ENCODE results near the gene RETSAT.
"Not testable (repeated sequence)": the region's sequence is repeated elsewhere in the genome, so short reads cannot be mapped to it uniquely, and the experiment has no call there.

The RETSAT gene

DNA sequence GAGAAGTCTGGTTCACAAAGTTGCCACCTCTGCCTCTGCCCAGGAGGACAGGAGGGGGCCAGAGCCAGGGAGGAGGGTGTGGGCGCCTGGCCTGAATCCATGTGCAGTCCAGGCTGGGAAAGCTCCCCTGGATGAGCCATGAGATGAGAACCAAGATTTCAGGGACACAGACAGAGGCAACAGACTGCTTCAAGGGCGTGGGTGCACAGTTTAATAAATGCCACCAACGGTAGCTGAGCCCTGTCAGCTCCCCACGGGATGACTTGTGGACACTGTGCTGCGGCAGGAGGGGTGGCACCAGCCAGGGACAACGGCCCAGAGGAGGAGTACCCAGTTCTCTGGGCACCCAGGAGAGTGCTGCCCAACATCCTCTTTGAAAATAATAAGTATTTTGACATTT, 40.6 kb upstream of the RETSAT start:
- Histone ChIP-seq H3K4me1 (ENCODE audit: control insufficient read depth in 1 of 2, insufficient read depth in 2 of 2, low read length in 2 of 2) (peaks cover 0 to 19% of the 10 kb centered on the region in 2 donors), H3K27ac (ENCODE audit: low read length) (no peak overlapping the region), H3K27me3 (ENCODE audit: low read depth, low read length) (no peaks in the 10 kb centered on the region)

DNA sequence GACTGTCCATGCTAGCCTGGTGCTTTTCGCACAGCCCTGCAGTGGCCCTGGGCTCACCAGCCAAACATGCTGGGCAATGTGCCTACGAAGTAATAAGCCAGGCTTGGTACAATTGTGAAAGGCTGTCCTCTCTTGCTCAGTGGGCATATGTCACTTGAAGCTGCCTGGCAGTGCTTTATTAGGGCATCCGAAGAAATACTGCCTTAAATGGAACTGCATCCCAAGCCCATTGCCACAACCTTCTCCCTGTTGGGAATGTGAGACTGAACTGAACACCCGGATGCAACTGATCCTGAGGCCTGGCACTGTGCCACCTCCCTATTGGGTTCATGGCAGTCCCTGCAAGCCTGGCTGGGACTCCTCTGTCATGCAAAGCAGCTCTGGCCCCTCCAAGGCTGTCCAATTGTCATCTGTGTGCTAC, 39.9 kb upstream of the RETSAT start:
- Histone ChIP-seq H3K27me3 (ENCODE audit: low read depth, low read length) (no peaks in the 10 kb centered on the region), H3K9me3 (ENCODE audit: control insufficient read depth in 1 of 2, low read length in 2 of 2) (no peaks in the 10 kb centered on the region), H3K27ac (ENCODE audit: low read length) (no peak overlapping the region), H3K4me1 (ENCODE audit: control insufficient read depth in 1 of 2, insufficient read depth in 2 of 2, low read length in 2 of 2) (peaks cover 0 to 19% of the 10 kb centered on the region in 2 donors), H3K4me3 (ENCODE audit: low read depth in 1 of 2, low read length in 2 of 2) (no peak overlapping the region), H3K36me3 (ENCODE audit: control insufficient read depth in 1 of 2, insufficient read depth in 2 of 2, low read length in 2 of 2) (peaks cover 10 to 25% of the 10 kb centered on the region in 2 donors)

More for the DNA sequence above, 40.6 kb upstream of the RETSAT start:
- H3K36me3 ChIP-seq (ENCODE audit: control insufficient read depth in 1 of 2, insufficient read depth in 2 of 2, low read length in 2 of 2): peaks cover 6 to 18% of the 10 kb centered on the region in 2 donors
- no peak overlapping the region for H3K4me3 ChIP-seq (ENCODE audit: low read depth in 1 of 2, low read length in 2 of 2)
- H3K9me3 ChIP-seq (ENCODE audit: control insufficient read depth in 1 of 2, low read length in 2 of 2): no peaks in the 10 kb centered on the region

DNA sequence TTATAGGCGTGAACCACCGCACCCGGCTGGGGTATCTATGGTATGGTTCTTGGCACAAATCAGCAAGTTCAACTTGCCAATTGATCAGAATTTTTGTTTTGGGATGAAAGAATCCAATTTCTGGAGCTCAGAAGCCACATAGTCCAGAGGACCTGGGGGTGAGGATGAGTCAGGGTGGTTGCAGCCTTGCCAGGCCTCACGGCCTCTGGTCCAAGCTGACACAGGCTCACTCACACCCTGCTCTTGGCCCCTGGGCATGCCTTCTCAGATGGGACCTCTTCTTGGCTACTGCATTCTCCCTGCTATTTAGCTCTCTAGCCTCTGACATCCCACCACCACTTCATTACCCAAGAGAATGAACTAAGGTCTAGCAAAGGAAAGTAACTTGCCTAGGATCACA, 39.5 kb upstream of the RETSAT start:
- Histone ChIP-seq H3K9me3 (ENCODE audit: control insufficient read depth in 1 of 2, low read length in 2 of 2) (no peaks in the 10 kb centered on the region), H3K27ac (ENCODE audit: low read length) (no peak overlapping the region), H3K4me3 (ENCODE audit: low read depth in 1 of 2, low read length in 2 of 2) (no peak overlapping the region), H3K4me1 (ENCODE audit: control insufficient read depth in 1 of 2, insufficient read depth in 2 of 2, low read length in 2 of 2) (peaks cover 0 to 19% of the 10 kb centered on the region in 2 donors), H3K36me3 (ENCODE audit: control insufficient read depth in 1 of 2, insufficient read depth in 2 of 2, low read length in 2 of 2) (peaks cover 12 to 29% of the 10 kb centered on the region in 2 donors), H3K27me3 (ENCODE audit: low read depth, low read length) (no peaks in the 10 kb centered on the region)

DNA sequence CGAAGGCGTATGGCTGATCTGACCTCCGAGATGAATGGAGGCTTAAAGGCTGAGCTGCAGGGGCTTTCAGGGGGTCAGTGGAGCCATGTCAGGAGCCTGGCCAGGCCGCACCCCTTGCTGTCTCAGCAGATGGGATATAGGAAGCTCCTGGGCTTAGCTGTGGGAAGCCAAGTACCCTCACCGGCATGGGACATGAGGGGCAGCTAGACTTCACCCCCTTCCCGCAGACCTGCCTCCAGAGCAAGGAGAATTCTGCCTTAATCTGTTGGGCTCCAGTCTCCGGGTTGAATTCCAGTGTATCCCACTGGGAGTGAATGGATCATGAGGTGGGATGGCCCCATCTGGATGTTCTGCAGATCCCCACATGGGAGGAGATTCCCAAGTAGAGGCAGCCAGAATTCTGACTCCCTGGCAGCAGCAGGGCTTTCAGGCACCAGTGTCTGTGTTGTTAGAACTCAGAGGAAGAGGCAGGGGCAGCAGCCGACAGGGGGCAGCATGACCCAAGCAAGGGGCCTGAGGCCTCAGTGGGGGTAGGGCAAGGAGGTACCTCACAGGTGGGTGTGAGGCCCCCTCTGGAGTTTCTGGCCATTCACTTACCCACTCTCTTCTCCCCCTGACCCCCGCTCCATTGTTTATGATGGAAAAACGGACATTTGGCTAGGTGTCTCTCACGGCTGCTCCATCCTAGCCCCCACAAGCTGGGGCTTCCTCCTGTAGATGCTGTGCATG, 36.8 kb upstream of the RETSAT start:
- no peaks in the 10 kb centered on the region for H3K9me3 ChIP-seq (ENCODE audit: control insufficient read depth in 1 of 2, low read length in 2 of 2)
- H3K27me3 ChIP-seq (ENCODE audit: low read depth, low read length): no peaks in the 10 kb centered on the region
- H3K27ac ChIP-seq (ENCODE audit: low read length): no peak overlapping the region
- H3K4me3 ChIP-seq (ENCODE audit: low read depth in 1 of 2, low read length in 2 of 2): no peak overlapping the region
- peaks cover 21 to 54% of the 10 kb centered on the region in 2 donors for H3K36me3 ChIP-seq (ENCODE audit: control insufficient read depth in 1 of 2, insufficient read depth in 2 of 2, low read length in 2 of 2)
- peaks cover 0 to 8% of the 10 kb centered on the region in 2 donors for H3K4me1 ChIP-seq (ENCODE audit: control insufficient read depth in 1 of 2, insufficient read depth in 2 of 2, low read length in 2 of 2)

DNA sequence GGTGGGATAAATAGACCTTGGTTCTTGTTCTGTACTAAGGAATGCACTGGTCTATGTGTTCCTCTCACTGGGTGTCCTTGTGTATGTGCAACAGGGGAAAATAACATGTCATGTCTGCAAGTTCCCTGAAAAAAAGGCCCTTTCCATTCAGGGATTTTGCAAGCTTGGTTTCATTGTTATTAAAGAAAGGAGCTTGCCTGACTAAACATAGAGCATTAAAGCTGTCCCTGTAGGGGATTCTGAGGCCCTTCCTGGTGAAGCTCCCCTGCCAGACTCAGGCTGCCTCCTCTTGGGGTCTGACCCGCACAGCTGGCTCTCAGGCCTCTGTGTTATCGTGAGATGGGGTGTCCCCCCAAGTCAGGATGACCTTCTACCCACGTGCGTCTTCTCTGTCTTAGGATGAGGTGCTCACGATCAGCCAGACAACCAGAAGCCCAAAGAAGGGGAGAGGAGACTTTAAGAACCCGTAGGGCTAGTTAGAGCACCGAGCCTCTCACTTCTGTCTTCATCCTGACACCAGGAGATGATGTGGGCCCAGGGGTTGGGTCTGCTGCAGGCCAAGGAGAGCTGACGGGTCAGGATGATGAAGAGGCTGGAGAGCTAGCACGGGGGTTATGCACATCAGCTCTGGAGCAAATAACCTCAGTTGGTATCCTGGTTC, 34.7 kb upstream of the RETSAT start:
- H3K9me3 ChIP-seq (ENCODE audit: control insufficient read depth in 1 of 2, low read length in 2 of 2): no peaks in the 10 kb centered on the region
- H3K4me3 ChIP-seq (ENCODE audit: low read depth in 1 of 2, low read length in 2 of 2): no peak overlapping the region
- H3K27me3 ChIP-seq (ENCODE audit: low read depth, low read length): no peaks in the 10 kb centered on the region
- peaks cover 28 to 59% of the 10 kb centered on the region in 2 donors for H3K36me3 ChIP-seq (ENCODE audit: control insufficient read depth in 1 of 2, insufficient read depth in 2 of 2, low read length in 2 of 2)
- peaks cover 0 to under 1% of the 10 kb centered on the region in 2 donors for H3K4me1 ChIP-seq (ENCODE audit: control insufficient read depth in 1 of 2, insufficient read depth in 2 of 2, low read length in 2 of 2)
- H3K27ac ChIP-seq (ENCODE audit: low read length): no peak overlapping the region

DNA sequence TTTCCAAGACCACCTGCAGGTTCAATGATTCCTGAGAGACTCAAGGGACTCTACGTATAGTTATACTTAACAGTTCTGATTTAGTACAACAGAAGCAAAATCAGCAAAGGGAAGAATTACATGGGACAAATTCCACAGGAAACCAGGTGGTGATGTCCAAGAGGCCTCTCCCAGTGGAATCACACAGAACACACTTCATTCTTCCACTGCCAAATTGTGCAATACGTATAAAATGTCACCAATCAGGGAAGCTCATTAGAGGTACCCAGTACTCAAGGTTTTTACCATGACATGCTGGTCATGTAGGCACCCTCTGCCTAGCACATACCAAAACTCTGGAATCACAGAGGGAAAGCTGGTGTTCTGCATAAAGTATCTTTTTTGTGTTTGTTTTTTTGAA, 33.4 kb upstream of the RETSAT start:
- Histone ChIP-seq H3K4me1 (ENCODE audit: control insufficient read depth in 1 of 2, insufficient read depth in 2 of 2, low read length in 2 of 2) (no peaks in the 10 kb centered on the region), H3K27ac (ENCODE audit: low read length) (no peak overlapping the region), H3K36me3 (ENCODE audit: control insufficient read depth in 1 of 2, insufficient read depth in 2 of 2, low read length in 2 of 2) (peaks cover 28 to 65% of the 10 kb centered on the region in 2 donors), H3K27me3 (ENCODE audit: low read depth, low read length) (no peaks in the 10 kb centered on the region), H3K4me3 (ENCODE audit: low read depth in 1 of 2, low read length in 2 of 2) (no peak overlapping the region), H3K9me3 (ENCODE audit: control insufficient read depth in 1 of 2, low read length in 2 of 2) (no peaks in the 10 kb centered on the region)

DNA sequence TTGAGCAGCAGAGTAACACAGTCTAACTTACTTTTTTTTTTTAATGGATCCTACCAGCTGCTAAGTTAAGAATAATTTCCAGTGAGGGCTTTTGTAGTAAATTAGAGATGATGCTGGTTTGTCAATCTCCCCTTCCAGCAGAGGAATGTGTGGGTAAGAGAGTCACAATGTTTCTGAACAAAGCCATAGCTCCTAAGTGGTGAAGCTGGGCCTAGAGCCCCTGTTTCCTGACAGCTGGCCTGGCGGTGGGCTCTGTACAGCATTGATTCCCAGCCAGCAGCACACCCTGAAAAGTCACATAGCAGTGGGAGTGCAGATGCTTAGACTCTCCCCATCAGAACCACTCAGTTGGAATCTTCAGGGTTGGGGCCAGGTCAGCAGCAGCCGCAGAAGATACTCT, 31.4 kb upstream of the RETSAT start:
- Histone ChIP-seq H3K4me1 (ENCODE audit: control insufficient read depth in 1 of 2, insufficient read depth in 2 of 2, low read length in 2 of 2) (no peaks in the 10 kb centered on the region), H3K36me3 (ENCODE audit: control insufficient read depth in 1 of 2, insufficient read depth in 2 of 2, low read length in 2 of 2) (peaks cover 28 to 60% of the 10 kb centered on the region in 2 donors), H3K27ac (ENCODE audit: low read length) (no peak overlapping the region), H3K27me3 (ENCODE audit: low read depth, low read length) (no peaks in the 10 kb centered on the region), H3K9me3 (ENCODE audit: control insufficient read depth in 1 of 2, low read length in 2 of 2) (no peaks in the 10 kb centered on the region), H3K4me3 (ENCODE audit: low read depth in 1 of 2, low read length in 2 of 2) (no peak overlapping the region)

DNA sequence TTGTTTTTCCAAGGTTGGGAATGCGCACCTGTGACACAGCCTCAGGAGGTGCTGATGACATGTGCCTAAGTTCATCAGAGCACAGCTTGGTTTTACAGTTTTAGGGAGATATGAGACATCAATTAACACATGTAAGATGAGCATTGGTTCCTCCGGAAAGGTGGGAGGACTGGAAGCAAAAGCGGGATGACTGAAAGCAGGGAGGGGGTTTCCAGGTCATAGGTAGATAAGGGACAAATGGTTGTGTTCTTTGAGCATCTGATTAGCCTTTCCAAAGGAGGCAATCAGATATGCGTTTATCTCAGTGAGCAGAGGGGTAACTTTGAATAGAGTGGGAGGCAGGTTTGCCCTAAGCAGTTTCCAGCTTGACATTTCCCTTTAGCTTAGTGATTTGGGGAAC, 29.5 kb upstream of the RETSAT start:
- Histone ChIP-seq H3K36me3 (ENCODE audit: control insufficient read depth in 1 of 2, insufficient read depth in 2 of 2, low read length in 2 of 2) (peaks cover 17 to 54% of the 10 kb centered on the region in 2 donors), H3K27ac (ENCODE audit: low read length) (no peak overlapping the region), H3K27me3 (ENCODE audit: low read depth, low read length) (no peaks in the 10 kb centered on the region), H3K4me1 (ENCODE audit: control insufficient read depth in 1 of 2, insufficient read depth in 2 of 2, low read length in 2 of 2) (no peaks in the 10 kb centered on the region), H3K4me3 (ENCODE audit: low read depth in 1 of 2, low read length in 2 of 2) (no peak overlapping the region), H3K9me3 (ENCODE audit: control insufficient read depth in 1 of 2, low read length in 2 of 2) (no peaks in the 10 kb centered on the region)

DNA sequence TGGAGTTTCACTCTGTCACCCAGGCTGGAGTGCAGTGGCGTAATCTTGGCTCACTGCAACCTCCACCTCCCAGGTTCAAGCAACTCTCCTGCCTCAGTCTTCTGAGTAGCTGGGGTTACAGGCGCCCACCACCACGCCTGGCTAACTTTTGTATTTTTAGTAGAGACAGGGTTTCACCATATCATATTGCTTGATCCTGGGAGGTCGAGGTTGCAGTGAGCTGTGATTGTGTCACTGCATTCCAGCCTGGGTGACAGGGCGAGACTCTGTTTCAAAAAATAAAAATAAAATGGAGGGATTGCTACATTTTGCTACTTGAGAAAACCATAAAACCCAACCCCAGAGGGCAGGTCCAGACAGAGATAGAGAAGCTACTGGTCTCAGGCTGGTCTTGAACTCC, 28.8 kb upstream of the RETSAT start:
- not testable (repeated sequence) for H3K4me3 ChIP-seq (ENCODE audit: low read depth in 1 of 2, low read length in 2 of 2); H3K27ac ChIP-seq (ENCODE audit: low read length); H3K27me3 ChIP-seq (ENCODE audit: low read depth, low read length); H3K4me1 ChIP-seq (ENCODE audit: control insufficient read depth in 1 of 2, insufficient read depth in 2 of 2, low read length in 2 of 2); H3K9me3 ChIP-seq (ENCODE audit: control insufficient read depth in 1 of 2, low read length in 2 of 2)
- peaks cover 10 to 51% of the 10 kb centered on the region in 2 donors for H3K36me3 ChIP-seq (ENCODE audit: control insufficient read depth in 1 of 2, insufficient read depth in 2 of 2, low read length in 2 of 2)

DNA sequence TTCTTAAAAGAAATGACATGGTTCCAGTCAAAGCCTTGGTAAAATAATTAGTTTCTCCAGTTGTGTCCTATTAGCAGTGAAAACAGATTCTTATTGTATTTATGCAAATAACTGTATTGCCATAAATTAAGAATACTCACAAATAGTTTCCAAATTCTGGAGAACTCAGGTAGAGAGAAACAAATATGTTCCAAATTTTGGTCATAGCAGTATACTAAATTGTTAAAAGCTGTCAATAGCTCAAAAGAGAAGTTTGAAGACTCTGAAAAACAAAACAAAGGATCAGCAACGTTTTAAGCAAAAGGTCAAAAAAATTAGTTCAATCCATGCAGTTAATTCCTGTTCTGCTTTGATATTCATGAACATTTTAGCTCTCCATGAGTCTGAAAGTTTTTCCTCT, 25.7 kb upstream of the RETSAT start:
- Histone ChIP-seq H3K4me3 (ENCODE audit: low read depth in 1 of 2, low read length in 2 of 2) (no peak overlapping the region), H3K27me3 (ENCODE audit: low read depth, low read length) (no peaks in the 10 kb centered on the region), H3K27ac (ENCODE audit: low read length) (no peak overlapping the region), H3K9me3 (ENCODE audit: control insufficient read depth in 1 of 2, low read length in 2 of 2) (no peaks in the 10 kb centered on the region), H3K4me1 (ENCODE audit: control insufficient read depth in 1 of 2, insufficient read depth in 2 of 2, low read length in 2 of 2) (no peaks in the 10 kb centered on the region), H3K36me3 (ENCODE audit: control insufficient read depth in 1 of 2, insufficient read depth in 2 of 2, low read length in 2 of 2) (peaks cover 0 to 39% of the 10 kb centered on the region in 2 donors)

DNA sequence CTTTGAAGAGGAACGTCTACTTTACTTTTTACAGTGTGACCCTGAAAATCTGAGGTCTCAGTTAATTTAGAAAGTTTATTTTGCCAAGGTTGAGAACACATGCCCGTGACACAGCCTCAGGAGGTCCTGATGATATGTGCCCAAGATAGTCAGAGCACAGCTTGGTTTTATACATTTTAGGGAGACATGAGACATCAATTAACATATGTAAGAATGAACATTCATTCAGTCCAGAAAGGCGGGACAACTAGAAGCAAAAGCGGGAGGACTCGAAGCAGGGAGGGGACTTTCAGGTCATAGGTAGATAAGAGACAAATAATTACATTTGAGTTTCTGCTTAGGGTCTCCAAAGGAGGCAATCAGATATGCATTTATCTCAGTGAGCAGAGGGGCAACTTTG, 23.9 kb upstream of the RETSAT start:
- H3K4me3 ChIP-seq (ENCODE audit: low read depth in 1 of 2, low read length in 2 of 2): no peak overlapping the region
- no peaks in the 10 kb centered on the region for H3K9me3 ChIP-seq (ENCODE audit: control insufficient read depth in 1 of 2, low read length in 2 of 2)
- no peaks in the 10 kb centered on the region for H3K4me1 ChIP-seq (ENCODE audit: control insufficient read depth in 1 of 2, insufficient read depth in 2 of 2, low read length in 2 of 2)
- no peaks in the 10 kb centered on the region for H3K27me3 ChIP-seq (ENCODE audit: low read depth, low read length)
- no peak overlapping the region for H3K27ac ChIP-seq (ENCODE audit: low read length)
- H3K36me3 ChIP-seq (ENCODE audit: control insufficient read depth in 1 of 2, insufficient read depth in 2 of 2, low read length in 2 of 2): peaks cover 0 to 32% of the 10 kb centered on the region in 2 donors
